ENCODE results near the gene WHRN.

WHRN gene

GRCh38 chr9:114370251-114370967, 134.9 kb downstream of the WHRN start:
- DNase-seq (ENCODE audit: extremely low read depth in 1 of 2, low read depth in 1 of 2): no peak

GRCh38 chr9:114369216-114370130, 135.8 kb downstream of the WHRN start:
- no peak for DNase-seq (ENCODE audit: extremely low read depth in 1 of 2, low read depth in 1 of 2)

DNA sequence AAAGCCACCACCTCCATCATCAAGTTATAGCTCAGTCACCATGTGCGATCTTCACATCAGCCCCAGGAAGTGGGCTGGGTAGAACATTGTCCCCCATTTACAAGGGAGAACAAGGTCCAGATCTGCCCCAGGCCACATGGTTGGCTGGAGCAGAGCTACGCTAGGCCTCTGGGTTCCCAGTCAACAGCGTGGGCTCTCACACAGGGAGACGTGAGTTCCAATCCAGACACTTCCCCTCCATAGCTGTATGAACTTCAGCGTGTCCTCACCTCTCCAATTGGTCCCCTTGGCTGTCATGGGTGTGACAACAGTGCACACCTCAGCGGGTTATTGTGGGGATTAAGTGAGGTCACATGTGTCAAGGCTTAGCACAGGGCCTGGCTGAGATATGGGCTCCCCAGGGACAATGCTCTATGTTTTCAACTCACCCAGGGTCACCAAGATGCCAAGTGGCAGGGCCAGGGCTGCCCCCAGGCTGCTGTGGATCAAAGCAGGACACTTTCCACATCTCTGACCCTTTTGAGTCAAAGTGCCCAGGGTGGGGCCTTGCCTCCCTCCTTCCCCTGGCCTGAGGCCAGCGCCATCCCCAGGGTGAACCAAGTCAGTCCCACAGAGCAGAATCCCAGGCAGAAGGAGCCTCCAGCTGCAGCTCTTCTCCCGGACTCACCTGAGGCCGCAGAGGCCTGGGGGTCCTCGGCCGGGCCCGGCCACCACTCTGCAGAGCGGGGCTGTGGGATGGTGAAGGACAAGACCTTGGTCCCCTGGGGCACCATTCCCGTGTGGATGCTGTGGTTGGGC, 137.3 kb downstream of the WHRN start:
- DNase-seq (ENCODE audit: extremely low read depth in 1 of 2, low read depth in 1 of 2): no peak

DNA sequence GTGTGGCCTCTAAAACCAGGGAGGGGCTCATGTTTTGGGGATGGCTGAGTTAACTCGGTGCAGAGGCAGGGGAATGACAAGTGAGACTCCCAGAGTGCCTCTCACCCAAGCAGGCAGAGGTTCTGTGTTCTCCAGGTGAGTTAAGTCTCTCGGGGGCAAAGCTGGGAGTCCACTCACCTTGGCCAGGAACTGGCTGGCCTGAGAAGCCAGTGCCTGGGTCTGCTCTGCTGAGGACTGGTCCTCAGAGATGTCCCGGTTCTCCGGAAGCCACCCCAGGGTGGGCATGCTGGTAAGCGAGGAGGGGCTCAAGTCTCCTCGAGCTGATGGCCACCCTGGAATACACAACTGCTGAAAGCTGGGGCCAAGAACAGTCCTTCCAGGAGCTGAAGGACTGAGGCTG, 137.9 kb downstream of the WHRN start:
- no peak for DNase-seq (ENCODE audit: extremely low read depth in 1 of 2, low read depth in 1 of 2)

- no peak for DNase-seq (ENCODE audit: extremely low read depth in 1 of 2, low read depth in 1 of 2)
These were observed 138.7 kb downstream of the WHRN start for GRCh38 chr9:114366334-114367128.

- no peak for DNase-seq (ENCODE audit: extremely low read depth in 1 of 2, low read depth in 1 of 2)
These were observed 140.1 kb downstream of the WHRN start for GRCh38 chr9:114365194-114365593.

DNA sequence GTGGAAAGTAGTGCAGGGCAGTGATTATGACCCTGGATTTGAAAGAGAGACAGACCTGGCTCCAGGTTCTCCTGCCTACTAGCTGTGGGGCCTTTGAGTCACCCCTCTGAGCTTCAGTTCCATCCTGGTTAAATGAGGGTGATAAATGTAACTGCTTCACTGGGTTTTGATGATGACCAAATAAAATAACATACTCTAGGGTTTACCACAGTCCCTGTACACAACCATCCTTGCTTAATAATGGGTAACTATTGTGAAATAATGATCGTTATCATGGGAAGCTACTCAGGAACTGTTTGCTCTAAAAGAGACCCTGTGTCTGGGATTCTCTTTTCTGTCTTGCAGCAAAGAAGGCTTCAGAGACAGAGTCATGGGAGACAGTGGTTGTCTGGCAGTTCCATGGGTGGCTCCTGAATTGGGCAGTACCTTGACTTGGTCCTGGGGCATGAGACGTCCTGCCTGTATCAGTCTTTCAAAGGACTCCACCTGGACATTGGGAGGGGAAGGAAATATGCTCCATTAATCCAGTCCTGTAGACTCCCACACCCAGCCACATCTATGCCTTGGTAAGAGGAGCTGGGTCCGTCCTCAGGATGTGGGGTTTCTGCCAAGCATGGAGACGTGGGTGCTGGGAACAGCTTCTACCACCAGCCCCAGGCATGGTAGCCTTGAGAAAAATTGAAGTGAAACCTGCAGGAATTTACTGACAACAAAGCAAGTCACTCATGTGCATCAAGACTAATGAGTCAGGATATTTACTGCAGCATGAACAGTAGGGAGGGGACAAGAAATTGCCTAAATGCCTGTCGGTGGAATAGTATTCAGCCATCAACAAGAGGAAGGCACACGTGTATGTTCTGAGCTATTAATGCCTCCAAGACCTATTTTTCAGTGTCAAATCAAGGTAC, 140.9 kb downstream of the WHRN start:
- no peak for DNase-seq (ENCODE audit: extremely low read depth in 1 of 2, low read depth in 1 of 2)

DNA sequence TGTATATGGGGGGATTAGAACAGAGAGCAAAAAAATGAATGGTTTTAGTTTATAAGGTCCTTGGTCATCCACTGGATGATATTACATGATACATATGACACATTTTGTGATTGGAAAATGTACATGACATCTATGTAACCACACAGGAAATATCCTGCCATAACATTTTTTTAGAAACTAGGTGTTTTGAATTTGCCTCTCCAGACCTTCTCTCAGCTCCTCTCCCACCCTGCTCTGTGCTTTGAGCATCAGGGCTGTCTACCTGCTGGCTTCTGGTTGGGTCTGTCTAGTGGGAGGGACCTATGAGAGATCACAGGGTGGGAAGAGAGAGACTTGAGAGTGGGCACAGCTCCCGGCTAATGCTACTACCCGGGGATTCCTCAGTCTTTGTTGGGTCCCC, 141.8 kb downstream of the WHRN start:
- no peak for DNase-seq (ENCODE audit: extremely low read depth in 1 of 2, low read depth in 1 of 2)

- no peak for DNase-seq (ENCODE audit: extremely low read depth in 1 of 2, low read depth in 1 of 2)
These were observed 142.9 kb downstream of the WHRN start for GRCh38 chr9:114362394-114362793.

GRCh38 chr9:114361542-114361941, 143.7 kb downstream of the WHRN start:
- no peak for DNase-seq (ENCODE audit: extremely low read depth in 1 of 2, low read depth in 1 of 2)

- DNase-seq (ENCODE audit: extremely low read depth in 1 of 2, low read depth in 1 of 2): no peak
These were observed 145.5 kb downstream of the WHRN start for GRCh38 chr9:114359801-114360200.

DNA sequence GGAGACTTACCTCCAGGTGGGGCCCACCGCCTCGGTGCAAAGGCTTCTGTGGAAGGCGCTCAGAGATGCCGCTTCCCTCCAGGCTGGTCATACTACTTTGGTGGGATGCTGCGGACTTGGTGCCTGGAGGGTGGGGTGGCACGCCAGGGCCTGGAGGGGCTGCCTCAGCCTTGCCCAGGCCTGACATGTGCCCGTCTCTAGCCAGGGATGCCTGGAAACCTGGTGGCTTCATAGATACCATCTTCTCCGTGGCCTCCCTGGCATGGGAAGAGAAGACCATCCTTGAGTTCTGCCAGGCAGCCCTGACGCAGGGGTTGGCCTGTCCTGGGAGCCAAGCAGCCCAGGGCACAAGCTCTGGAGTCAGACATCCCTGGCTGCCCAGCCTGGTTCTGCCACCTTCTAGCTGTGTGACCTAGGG, 147.4 kb downstream of the WHRN start:
- no peak for DNase-seq (ENCODE audit: extremely low read depth in 1 of 2, low read depth in 1 of 2)

DNA sequence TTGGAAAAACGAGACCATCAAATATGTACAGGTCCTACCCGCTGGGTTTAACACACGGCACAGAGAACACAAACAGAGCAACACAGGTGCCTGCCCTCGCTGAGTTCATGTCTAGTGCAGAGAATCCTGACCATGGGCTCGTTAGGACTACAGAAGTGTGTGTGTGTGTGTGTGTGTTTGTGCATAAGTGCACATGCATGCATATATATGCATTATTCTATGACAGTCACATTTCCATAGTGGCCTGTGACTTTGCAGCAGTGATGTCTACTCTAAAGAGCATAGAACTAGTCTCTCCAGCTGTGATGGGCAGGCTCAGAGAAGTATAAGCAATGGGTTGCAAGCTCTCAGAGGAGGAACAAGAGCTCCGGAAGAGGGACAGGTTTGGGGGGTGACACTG, 147.9 kb downstream of the WHRN start:
- no peak for DNase-seq (ENCODE audit: extremely low read depth in 1 of 2, low read depth in 1 of 2)

- no peak for DNase-seq (ENCODE audit: extremely low read depth in 1 of 2, low read depth in 1 of 2)
These were observed 148.5 kb downstream of the WHRN start for GRCh38 chr9:114356792-114357191.

- no peak for DNase-seq (ENCODE audit: extremely low read depth in 1 of 2, low read depth in 1 of 2)
These were observed 149.5 kb downstream of the WHRN start for GRCh38 chr9:114355821-114356220.
